ENCODE measurements around the gene ZBTB8OS.

The ZBTB8OS gene

DNA sequence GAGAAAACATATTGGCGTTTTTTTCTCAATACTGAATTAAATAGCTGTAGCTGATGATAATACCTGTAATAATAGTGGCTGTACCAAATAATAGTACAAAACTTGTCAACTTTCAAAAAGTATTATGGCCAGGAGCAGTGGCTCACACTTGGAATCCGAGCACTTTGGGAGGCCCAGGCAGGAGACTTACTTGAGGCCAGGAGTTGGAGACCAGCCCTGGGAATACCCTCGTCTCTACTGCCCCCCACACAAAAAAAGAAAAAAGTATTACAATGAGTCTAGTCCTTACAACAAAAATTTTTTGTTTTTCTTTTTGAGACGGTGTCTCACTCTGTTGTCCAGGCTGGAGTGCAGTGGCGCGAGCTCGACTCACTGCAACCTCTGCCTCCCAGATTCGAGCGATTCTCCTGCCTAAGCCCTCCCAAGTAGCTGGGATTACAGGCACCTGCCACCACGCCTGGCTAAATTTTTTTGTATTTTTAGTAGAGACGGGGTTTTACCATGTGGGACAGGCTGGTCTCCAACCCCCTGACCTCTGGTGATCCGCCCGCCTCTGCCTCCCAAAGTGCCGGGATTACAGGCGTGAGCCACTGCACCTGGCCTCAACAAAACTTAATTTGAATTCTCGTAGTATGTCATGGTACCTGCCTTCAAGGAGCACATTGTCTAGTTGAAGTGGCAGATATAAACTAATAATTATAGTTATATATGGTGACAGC lies 2.1 kb upstream of the ZBTB8OS start:
- no peak for DNase-seq
- Histone ChIP-seq H3K79me2 (ENCODE audit: low read length) (peaks cover 91% of the 10 kb centered on the region), H2AFZ (ENCODE audit: low read length) (no peak overlapping the region), H3K36me3 (replicated peaks; ENCODE audit: insufficient read depth, low read length) (peaks cover 9% of the 10 kb centered on the region; the same call in 1 of the 2 replicates), H3K4me2 (ENCODE audit: low read depth, low read length) (peak overlapping the region; percentile 72), H3K9me2 (replicated peaks; ENCODE audit: insufficient read depth, low read length) (no peaks in the 10 kb centered on the region), H4K20me1 (ENCODE audit: insufficient read depth, low read length) (0 out of 2 replicates have a peak, but pooled peaks cover 4% of the 10 kb centered on the region), H3K4me3 (ENCODE audit: low read length) (peak overlapping the region; percentile 86), H3F3A (ENCODE audit: insufficient read depth, low read length) (peaks cover 15% of the 10 kb centered on the region), H3K27ac (ENCODE audit: low read length) (no peak overlapping the region), H3K27me3 (replicated peaks; ENCODE audit: insufficient read depth, low read length) (no peaks in the 10 kb centered on the region), H3K4me1 (ENCODE audit: low read length) (peaks cover 5% of the 10 kb centered on the region; the same call in 1 of the 2 replicates), H3K9me3 (replicated peaks; ENCODE audit: insufficient read depth, low read length) (no peaks in the 10 kb centered on the region), H3K9ac (ENCODE audit: low read length) (peak overlapping the region; percentile 91; the same call in 1 of the 2 replicates)
- TF ChIP-seq, protein P1, sequence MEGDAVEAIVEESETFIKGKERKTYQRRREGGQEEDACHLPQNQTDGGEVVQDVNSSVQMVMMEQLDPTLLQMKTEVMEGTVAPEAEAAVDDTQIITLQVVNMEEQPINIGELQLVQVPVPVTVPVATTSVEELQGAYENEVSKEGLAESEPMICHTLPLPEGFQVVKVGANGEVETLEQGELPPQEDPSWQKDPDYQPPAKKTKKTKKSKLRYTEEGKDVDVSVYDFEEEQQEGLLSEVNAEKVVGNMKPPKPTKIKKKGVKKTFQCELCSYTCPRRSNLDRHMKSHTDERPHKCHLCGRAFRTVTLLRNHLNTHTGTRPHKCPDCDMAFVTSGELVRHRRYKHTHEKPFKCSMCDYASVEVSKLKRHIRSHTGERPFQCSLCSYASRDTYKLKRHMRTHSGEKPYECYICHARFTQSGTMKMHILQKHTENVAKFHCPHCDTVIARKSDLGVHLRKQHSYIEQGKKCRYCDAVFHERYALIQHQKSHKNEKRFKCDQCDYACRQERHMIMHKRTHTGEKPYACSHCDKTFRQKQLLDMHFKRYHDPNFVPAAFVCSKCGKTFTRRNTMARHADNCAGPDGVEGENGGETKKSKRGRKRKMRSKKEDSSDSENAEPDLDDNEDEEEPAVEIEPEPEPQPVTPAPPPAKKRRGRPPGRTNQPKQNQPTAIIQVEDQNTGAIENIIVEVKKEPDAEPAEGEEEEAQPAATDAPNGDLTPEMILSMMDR (IDR thresholded peaks at IDR 0.05; ENCODE audit: low read length): no peak
- no peak for TF ChIP-seq EZH2phosphoT487 (IDR thresholded peaks at IDR 0.05; ENCODE audit: low read length)

DNA sequence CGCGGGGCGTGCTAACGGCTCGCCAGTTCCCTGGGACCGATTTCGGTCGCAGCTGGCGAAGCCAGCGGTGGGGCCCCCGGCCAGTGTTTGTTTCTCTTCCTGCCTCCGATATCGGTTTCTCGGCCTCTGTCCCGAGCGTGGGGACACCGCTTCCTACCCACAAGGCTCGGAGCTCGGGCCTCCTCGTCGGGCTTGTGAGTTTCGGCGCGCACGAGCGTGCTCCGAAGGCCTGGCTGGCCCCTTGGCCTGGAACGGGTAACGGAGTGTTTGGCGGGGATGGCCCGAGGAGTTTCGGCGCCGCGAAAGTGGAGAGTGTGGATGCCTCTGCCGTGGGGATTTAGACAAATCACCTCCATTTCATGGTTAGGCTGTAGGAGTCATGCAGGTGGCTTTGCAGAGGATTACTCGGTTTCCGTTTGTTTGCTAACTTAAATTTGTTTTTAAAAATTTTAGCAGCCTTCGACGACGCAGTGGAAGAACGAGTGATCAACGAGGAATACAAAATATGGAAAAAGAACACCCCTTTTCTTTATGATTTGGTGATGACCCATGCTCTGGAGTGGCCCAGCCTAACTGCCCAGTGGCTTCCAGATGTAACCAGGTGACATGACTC lies 1.2 kb upstream of the ZBTB8OS start:
- Histone ChIP-seq H3K4me3 (ENCODE audit: low read length) (peak overlapping the region; percentile 86), H3K9me2 (replicated peaks; ENCODE audit: insufficient read depth, low read length) (no peaks in the 10 kb centered on the region), H3K79me2 (ENCODE audit: low read length) (peaks cover 91% of the 10 kb centered on the region), H3K4me1 (ENCODE audit: low read length) (peaks cover 5% of the 10 kb centered on the region; the same call in 1 of the 2 replicates), H3K4me2 (ENCODE audit: low read depth, low read length) (peak overlapping the region; percentile 72), H3K27ac (ENCODE audit: low read length) (peak overlapping the region; percentile 99), H2AFZ (ENCODE audit: low read length) (peak overlapping the region; percentile 45), H3F3A (ENCODE audit: insufficient read depth, low read length) (peaks cover 15% of the 10 kb centered on the region), H3K9me3 (replicated peaks; ENCODE audit: insufficient read depth, low read length) (no peaks in the 10 kb centered on the region), H3K9ac (ENCODE audit: low read length) (peak overlapping the region; percentile 91), H3K27me3 (replicated peaks; ENCODE audit: insufficient read depth, low read length) (no peaks in the 10 kb centered on the region), H3K36me3 (replicated peaks; ENCODE audit: insufficient read depth, low read length) (peaks cover 8% of the 10 kb centered on the region; the same call in 1 of the 2 replicates), H4K20me1 (ENCODE audit: insufficient read depth, low read length) (0 out of 2 replicates have a peak, but pooled peaks cover 4% of the 10 kb centered on the region)
- no peak for TF ChIP-seq EZH2 (optimal IDR thresholded peaks at IDR 0.05; ENCODE audit: low read depth, low read length)
- TF ChIP-seq, protein P1 (IDR thresholded peaks at IDR 0.05; ENCODE audit: low read length): no peak
- TF ChIP-seq EZH2phosphoT487 (IDR thresholded peaks at IDR 0.05; ENCODE audit: low read length): no peak
- peak; percentile 64 for DNase-seq

DNA sequence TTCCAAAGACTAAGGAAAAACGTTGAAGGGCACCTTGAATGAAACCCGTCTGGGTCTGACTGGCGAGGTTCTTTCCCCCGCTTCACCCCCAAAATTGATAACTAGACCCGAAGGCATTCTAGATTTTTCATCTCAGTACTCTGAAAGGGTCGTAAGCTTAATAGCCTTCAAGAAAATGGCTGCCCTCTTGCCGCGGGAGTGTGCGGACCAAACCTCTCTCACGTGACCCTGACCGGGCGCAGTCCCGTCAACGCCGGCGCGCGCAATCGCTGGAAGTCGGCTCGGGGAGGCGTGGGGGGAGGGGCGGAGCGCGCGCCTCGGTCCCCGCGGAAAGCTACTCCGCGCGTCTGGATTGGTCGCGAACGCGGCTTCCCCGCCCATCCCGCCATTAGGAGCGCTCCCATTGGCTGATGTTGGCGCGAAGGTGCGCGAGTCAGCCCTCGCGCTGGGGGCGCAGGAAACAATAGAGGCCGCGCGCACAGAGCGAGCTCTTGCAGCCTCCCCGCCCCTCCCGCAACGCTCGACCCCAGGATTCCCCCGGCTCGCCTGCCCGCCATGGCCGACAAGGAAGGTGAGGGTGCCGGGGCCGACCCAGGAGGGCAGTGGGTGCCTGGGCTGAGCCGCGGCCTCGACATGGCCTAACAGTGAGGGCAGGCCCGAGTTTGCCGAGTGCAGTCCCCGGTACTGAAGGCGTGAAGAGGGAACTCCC lies 556 bp upstream of the ZBTB8OS start, which contains the start of gene RBBP4:
RBBP4 (plus strand) TSS at position 457 of the 709 bp plus-strand sequence; CDS start at position 556, 99 bp downstream.
- peak within 1 kb of the TSS; percentile 86 for H3K4me3 ChIP-seq (ENCODE audit: low read length)
- peak within 1 kb of the TSS; percentile 82 for H2AFZ ChIP-seq (ENCODE audit: low read length)
- peak within 1 kb of the TSS; percentile 96 for H3K9ac ChIP-seq (ENCODE audit: low read length)
- no peak for TF ChIP-seq EZH2 (optimal IDR thresholded peaks at IDR 0.05; ENCODE audit: low read depth, low read length)
- TF ChIP-seq, protein P1 (IDR thresholded peaks at IDR 0.05; ENCODE audit: low read length): no peak
- no peak for TF ChIP-seq EZH2phosphoT487 (IDR thresholded peaks at IDR 0.05; ENCODE audit: low read length)
- H3K27ac ChIP-seq (ENCODE audit: low read length): peak within 1 kb of the TSS; percentile 99
- H3K4me2 ChIP-seq (ENCODE audit: low read depth, low read length): peak within 1 kb of the TSS; percentile 97
- H3K9me2 ChIP-seq (replicated peaks; ENCODE audit: insufficient read depth, low read length): no peaks in the 10 kb centered on the region
- H3F3A ChIP-seq (ENCODE audit: insufficient read depth, low read length): peaks cover 15% of the 10 kb centered on the region
- peaks cover 5% of the 10 kb centered on the region; the same call in 1 of the 2 replicates for H3K4me1 ChIP-seq (ENCODE audit: low read length)
- peaks cover 7% of the 10 kb centered on the region; the same call in 1 of the 2 replicates for H3K36me3 ChIP-seq (replicated peaks; ENCODE audit: insufficient read depth, low read length)
- peak; percentile 98 for DNase-seq
- H4K20me1 ChIP-seq (ENCODE audit: insufficient read depth, low read length): 0 out of 2 replicates have a peak, but pooled peaks cover 4% of the 10 kb centered on the region
- no peaks in the 10 kb centered on the region for H3K9me3 ChIP-seq (replicated peaks; ENCODE audit: insufficient read depth, low read length)
- H3K79me2 ChIP-seq (ENCODE audit: low read length): peaks cover 90% of the 10 kb centered on the region
- no peaks in the 10 kb centered on the region for H3K27me3 ChIP-seq (replicated peaks; ENCODE audit: insufficient read depth, low read length)
